ENCODE results near the gene TNNI2.

The TNNI2 gene

DNA sequence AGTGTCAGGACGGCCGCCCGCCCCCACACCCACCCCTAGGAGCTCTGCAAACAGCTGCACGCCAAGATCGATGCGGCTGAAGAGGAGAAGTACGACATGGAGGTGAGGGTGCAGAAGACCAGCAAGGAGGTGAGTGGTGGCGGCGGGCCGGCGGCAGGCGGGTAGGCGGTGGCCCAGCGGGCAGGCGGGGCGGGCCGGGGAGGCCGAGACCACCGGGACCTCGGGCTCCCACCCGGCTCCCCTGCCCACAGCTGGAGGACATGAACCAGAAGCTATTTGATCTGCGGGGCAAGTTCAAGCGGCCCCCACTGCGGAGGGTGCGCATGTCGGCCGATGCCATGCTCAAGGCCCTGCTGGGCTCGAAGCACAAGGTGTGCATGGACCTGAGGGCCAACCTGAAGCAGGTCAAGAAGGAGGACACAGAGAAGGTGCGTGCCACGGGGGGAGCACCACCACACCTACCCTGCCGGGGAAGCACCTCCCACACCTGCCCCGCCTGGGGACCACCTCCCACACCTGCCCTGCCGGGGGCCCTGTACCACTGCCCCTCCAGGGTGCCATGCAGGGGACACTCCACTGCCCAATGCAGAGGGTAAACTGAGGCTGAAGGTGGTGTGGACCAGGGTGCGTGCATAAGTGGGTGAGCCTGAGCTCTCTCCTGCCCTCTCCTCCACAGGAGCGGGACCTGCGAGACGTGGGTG, 2.1 kb downstream of the TNNI2 start:
- no peak overlapping the region for H3K27ac ChIP-seq

DNA sequence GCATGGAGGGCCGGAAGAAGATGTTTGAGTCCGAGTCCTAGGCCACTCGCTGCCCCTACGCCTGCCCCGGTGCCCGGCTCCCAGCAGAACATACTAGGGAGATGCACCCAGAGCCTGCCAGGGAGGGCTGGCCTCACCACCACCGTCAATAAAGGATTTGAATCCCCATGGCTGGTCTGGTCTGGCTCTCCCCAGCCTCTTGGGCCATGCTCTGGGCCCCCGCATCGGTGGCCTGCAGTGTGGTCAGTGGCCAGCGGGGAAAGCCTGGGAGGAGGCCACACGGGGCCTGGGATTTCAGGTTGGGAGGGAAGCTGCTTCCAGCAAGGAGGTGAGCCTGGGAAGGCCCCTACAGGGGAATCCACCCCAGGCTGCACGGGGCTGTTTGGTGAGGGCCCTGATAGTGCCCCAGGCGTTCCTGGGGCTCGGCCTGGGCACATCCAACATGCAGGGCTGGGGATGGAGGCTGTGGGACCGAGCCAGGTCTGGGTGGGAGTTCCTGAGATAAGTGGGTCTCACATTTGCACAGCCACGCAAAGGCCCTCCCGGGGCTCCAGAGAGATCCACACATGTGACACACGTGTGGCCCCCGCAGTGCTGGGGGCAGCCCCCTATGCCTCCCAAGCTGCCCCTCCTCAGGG, 2.8 kb downstream of the TNNI2 start:
- Histone ChIP-seq H3K4me3 (no peak overlapping the region), H3K27ac (no peak overlapping the region)
- no peak for DNase-seq (ENCODE audit: low spot score)
- TF ChIP-seq, protein P1, sequence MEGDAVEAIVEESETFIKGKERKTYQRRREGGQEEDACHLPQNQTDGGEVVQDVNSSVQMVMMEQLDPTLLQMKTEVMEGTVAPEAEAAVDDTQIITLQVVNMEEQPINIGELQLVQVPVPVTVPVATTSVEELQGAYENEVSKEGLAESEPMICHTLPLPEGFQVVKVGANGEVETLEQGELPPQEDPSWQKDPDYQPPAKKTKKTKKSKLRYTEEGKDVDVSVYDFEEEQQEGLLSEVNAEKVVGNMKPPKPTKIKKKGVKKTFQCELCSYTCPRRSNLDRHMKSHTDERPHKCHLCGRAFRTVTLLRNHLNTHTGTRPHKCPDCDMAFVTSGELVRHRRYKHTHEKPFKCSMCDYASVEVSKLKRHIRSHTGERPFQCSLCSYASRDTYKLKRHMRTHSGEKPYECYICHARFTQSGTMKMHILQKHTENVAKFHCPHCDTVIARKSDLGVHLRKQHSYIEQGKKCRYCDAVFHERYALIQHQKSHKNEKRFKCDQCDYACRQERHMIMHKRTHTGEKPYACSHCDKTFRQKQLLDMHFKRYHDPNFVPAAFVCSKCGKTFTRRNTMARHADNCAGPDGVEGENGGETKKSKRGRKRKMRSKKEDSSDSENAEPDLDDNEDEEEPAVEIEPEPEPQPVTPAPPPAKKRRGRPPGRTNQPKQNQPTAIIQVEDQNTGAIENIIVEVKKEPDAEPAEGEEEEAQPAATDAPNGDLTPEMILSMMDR (IDR thresholded peaks at IDR 0.05), result no peak

More for the DNA sequence above, 2.1 kb downstream of the TNNI2 start:
- no peak overlapping the region for H3K4me3 ChIP-seq
- no peak for DNase-seq (ENCODE audit: low spot score)
- TF ChIP-seq, protein P1 (IDR thresholded peaks at IDR 0.05), result no peak

DNA sequence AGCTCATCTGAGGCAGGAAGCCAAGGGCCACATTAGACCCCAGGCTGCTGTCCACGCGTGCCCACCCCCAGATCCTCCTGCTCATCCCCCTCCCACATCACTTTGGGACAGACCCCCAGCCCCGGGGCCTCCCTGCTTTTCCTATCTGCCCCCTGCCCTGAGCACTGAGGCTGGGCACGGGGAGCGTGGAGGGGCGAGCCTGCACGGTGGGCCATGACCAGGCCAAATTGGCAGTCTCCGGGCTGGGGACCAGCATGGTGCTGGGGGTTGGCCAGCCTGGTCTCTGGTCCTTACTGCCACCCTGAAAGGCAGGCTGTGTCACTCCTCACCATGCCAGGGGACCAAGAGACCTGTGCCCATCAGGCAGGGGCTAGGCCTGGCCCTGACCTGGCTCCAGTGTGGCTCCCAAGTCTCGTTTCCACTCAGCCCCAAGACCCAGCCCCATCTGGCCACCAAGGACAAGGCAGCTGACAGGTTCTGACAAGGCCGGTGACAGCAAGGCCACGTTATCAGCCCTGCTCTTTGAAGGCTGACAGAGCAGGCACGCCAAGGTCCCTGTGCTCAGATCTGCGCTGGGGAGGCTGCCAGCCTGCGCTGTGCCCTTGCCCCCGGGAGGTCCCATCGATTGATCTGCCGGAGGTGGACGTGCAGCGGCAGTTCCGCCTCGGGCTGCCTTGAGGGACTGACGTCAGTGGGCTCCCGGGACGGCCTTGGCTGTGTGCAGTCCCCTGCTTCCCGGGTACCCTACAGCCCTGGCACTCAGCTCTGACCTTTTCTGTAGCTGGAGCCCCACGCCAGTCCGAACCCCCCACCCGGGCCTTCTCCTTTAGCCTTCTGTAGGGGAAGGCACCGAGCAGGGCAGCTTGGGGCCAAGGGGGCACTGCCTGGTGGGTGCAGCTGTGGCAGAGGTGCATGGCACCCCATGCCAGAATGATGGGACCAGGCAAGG, 3.6 kb downstream of the TNNI2 start:
- H3K27ac ChIP-seq, result no peak overlapping the region
- DNase-seq (ENCODE audit: low spot score), result no peak
- TF ChIP-seq, protein P1 (IDR thresholded peaks at IDR 0.05), result no peak
- no peak overlapping the region for H3K4me3 ChIP-seq

DNA sequence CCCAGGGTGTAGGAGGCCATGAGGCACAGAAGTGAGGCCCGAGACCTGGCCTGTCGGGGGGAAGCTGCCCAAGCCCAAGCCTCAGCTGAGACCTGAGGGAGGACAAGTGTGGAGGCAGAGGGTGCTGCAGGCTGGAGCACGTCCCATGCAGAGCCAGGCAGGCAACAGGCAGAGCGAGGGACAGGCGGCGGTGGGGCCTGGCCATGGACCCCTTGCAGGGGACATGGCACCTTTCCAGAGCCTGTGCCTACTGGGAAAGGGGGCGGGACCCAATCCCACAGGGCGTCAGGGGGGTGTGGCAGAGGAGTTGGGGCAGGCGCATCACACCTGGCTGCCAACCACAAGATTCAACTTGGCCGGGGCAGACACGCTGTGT, 4.3 kb downstream of the TNNI2 start:
- no peak overlapping the region for H3K27ac ChIP-seq
- TF ChIP-seq, protein P1 (IDR thresholded peaks at IDR 0.05), result no peak
- no peak overlapping the region for H3K4me3 ChIP-seq
- DNase-seq (ENCODE audit: low spot score), result no peak

DNA sequence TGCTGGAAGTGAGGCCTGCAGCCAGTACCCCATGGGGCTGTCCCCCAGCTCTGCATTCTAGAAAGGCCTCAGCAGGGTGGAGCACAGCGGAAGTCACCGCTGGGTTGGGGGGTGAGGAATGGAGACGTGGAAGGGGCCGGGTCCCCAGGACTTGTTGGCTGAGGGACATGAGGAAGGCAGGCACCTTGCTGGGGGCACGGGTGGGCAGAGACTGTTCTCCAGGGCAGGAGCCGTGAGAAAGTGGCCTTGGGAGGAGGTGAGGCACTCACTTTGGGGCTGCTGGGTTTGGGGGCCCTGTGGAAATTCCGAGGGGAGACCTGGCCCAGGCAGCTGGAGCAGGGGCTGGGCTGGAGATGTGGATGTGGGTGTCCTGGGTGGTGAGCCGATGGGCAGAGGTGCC, 5.0 kb downstream of the TNNI2 start:
- DNase-seq (ENCODE audit: low spot score), result no peak
- TF ChIP-seq, protein P1 (IDR thresholded peaks at IDR 0.05), result no peak
- Histone ChIP-seq H3K4me3 (no peak overlapping the region), H3K27ac (peak overlapping the region in 1 of 2 donors; percentile 37)

DNA sequence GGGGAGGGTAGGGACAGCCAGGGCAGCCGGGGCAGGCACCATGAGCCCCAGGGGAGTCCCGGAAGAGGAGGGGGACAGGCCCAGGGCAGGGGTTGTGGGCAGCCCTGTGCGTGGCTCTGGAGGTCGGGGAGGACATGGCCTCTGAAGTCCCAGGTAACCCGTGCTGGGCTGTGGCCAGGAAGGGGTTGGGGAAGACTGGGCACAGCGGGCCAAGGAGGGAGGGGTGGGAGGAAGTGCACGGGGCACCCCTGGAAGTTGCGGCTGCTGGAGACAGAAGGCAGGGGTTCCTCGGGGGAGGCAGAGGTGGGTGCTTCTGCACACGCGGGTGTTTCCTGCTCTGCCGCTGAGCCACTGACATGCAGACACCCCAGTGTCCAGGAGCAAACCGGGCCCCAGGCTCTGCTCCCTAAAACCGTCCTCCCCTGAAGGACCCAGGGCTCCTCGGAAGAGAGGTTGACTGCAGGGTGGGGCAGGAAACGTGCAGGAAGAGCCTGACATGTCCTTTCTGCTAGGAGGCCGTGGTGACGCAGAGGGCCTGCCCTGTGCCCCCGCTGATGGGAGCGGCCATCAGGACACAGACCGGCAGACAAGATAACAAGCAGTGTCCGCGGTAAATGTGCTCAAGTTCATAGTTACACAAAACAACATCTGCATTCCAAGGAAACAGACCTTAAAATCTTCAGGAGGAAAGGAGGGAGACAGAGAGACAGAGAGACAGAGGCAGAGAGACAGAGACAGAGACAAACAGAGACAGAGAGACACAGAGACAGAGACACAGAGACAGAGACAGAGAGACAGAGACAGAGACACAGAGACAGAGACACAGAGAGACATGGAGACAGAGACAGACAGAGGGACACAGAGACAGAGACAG, 5.7 kb downstream of the TNNI2 start:
- DNase-seq (ENCODE audit: low spot score), result no peak
- TF ChIP-seq, protein P1 (IDR thresholded peaks at IDR 0.05), result no peak
- Histone ChIP-seq H3K4me3 (no peak overlapping the region), H3K27ac (peak overlapping the region in 1 of 2 donors; percentile 37)

All from coronary artery (tissue), 2 donors.